ENCODE measurements around the gene PRIM1. TPM values are rescaled to one million over a fixed set of nuclear protein-coding genes. Genes with fewer than 3 reads are reported as not detected.

The PRIM1 gene
- total RNA-seq, 1 experiment from 2014 or later = 25.0 TPM

GRCh38 chr12:56684745-56685359 is 67.3 kb downstream of the PRIM1 start:
- in situ Hi-C loops (cut with HindIII; ENCODE audit: low pct_unique_long_range_greater_than_20kb, low sequenced_read_pairs) (no loop called here), intact Hi-C loops (cut with micrococcal nuclease; ENCODE audit: unreplicated experiment) (no loop called here)
- DNase-seq (ENCODE audit: low read depth, low spot score) (no peak), ATAC-seq (no peak)
- Histone ChIP-seq H3K27ac (ENCODE audit: low read length) (peak overlapping the region; percentile 75), H3K4me1 (ENCODE audit: control insufficient read depth, insufficient read depth, low read length) (no peaks in the 10 kb centered on the region; the same call in 1 of the 2 replicates), H3K4me3 (ENCODE audit: low read depth in 2 of 2, low read length in 2 of 2) (peak overlapping the region; percentile 97), H3K27me3 (ENCODE audit: control insufficient read depth, insufficient read depth, low read length) (no peaks in the 10 kb centered on the region), H3K9me3 (ENCODE audit: control insufficient read depth, insufficient read depth, low read depth, low read length) (no peaks in the 10 kb centered on the region), H3K36me3 (ENCODE audit: control insufficient read depth, insufficient read depth, low read length) (peaks cover 9% of the 10 kb centered on the region)
- BruUV-seq (replicated peaks) = no TSS peak
- ChIA-PET POLR2A (interaction anchor here (0.7 kb wide), 1 partner anchor 80 kb away, joined by 7 read pairs; no protein-coding TSS in a partner anchor), CTCF (interaction anchor here (0.6 to 0.7 kb wide), 2 partner anchors 52 to 56 kb away, joined by 3 to 6 read pairs; no protein-coding TSS in a partner anchor)
- TF ChIP-seq POLR2AphosphoS5 (IDR thresholded peaks at IDR 0.05; ENCODE audit: low read depth, low read length) (0 out of 2 replicates have a peak, but pooled peaks have one; percentile 39), SIN3A (IDR thresholded peaks at IDR 0.05; ENCODE audit: borderline replicate concordance, insufficient read depth, low read depth, low read length) (no peak), TCF7L2 (IDR thresholded peaks at IDR 0.05; ENCODE audit: low read depth, low read length) (no peak), REST (IDR thresholded peaks at IDR 0.05; ENCODE audit: insufficient read depth in 1 of 2, low read depth in 2 of 2, low read length in 1 of 2) (no peak)

- in situ Hi-C loops (cut with HindIII; ENCODE audit: low pct_unique_long_range_greater_than_20kb, low sequenced_read_pairs) = no loop called here
- DNase-seq (ENCODE audit: low read depth, low spot score) (no peak), ATAC-seq (no peak)
- BruUV-seq (replicated peaks) = no TSS peak
- intact Hi-C loops (cut with micrococcal nuclease; ENCODE audit: unreplicated experiment) = no loop called here
- H3K9me3 ChIP-seq (ENCODE audit: control insufficient read depth, insufficient read depth, low read depth, low read length) = no peaks in the 10 kb centered on the region
- no peak overlapping the region for H3K4me3 ChIP-seq (ENCODE audit: low read depth in 2 of 2, low read length in 2 of 2)
- POLR2A ChIA-PET = interaction anchor here (0.6 kb wide), 1 partner anchor 9 kb away, joined by 3 read pairs; no protein-coding TSS in a partner anchor
- H3K27ac ChIP-seq (ENCODE audit: low read length) = no peak overlapping the region
- TF ChIP-seq REST (IDR thresholded peaks at IDR 0.05; ENCODE audit: insufficient read depth in 1 of 2, low read depth in 2 of 2, low read length in 1 of 2) = no peak
- TF ChIP-seq TCF7L2 (IDR thresholded peaks at IDR 0.05; ENCODE audit: low read depth, low read length) = no peak
- TF ChIP-seq SIN3A (IDR thresholded peaks at IDR 0.05; ENCODE audit: borderline replicate concordance, insufficient read depth, low read depth, low read length) = no peak
- no peak for TF ChIP-seq POLR2AphosphoS5 (IDR thresholded peaks at IDR 0.05; ENCODE audit: low read depth, low read length)
- H3K4me1 ChIP-seq (ENCODE audit: control insufficient read depth, insufficient read depth, low read length) = peaks cover 6% of the 10 kb centered on the region; the same call in 1 of the 2 replicates
- H3K36me3 ChIP-seq (ENCODE audit: control insufficient read depth, insufficient read depth, low read length) = peaks cover 4% of the 10 kb centered on the region
- CTCF ChIA-PET = no interaction called here
- H3K27me3 ChIP-seq (ENCODE audit: control insufficient read depth, insufficient read depth, low read length) = no peaks in the 10 kb centered on the region
Observed at GRCh38 chr12:56682323-56682722, 69.8 kb downstream of the PRIM1 start.

Other genes with a start within 250 kb of the PRIM1 start
- gene RBMS2, start 230.5 kb downstream of the PRIM1 start, total RNA-seq (2021; ENCODE audit: unreplicated experiment) = 18.2 TPM
- 131 TPM for gene BAZ2A, start 122.0 kb downstream of the PRIM1 start, total RNA-seq (2021; ENCODE audit: unreplicated experiment)
- 999 TPM for gene ATP5F1B, start 106.3 kb downstream of the PRIM1 start, total RNA-seq (2021; ENCODE audit: unreplicated experiment)
- gene PTGES3, start 64.0 kb downstream of the PRIM1 start, total RNA-seq (2021; ENCODE audit: unreplicated experiment) = 339 TPM
- 716 TPM for gene NACA, start 27.0 kb downstream of the PRIM1 start, total RNA-seq (2021; ENCODE audit: unreplicated experiment)
- 1.7 TPM for gene HSD17B6, start 11.0 kb upstream of the PRIM1 start, total RNA-seq (2021; ENCODE audit: unreplicated experiment)
- not detected for gene SDR9C7, start 182.1 kb upstream of the PRIM1 start, total RNA-seq (2021; ENCODE audit: unreplicated experiment)
- gene RDH16, start 205.3 kb upstream of the PRIM1 start, total RNA-seq (2021; ENCODE audit: unreplicated experiment) = 0.08 TPM